HEK293 (cell line): Measurements from ENCODE around the gene C2orf76.

Experiments used
- CTCF ChIA-PET: fragments of 350-600 bp; formaldehyde crosslinking; extraction: SDS; loops from one replicate; lab custom pipeline; 2021; ENCODE audit warnings: antibody characterized with exemption; lab: Yijun Ruan, JAX
- POLR2A ChIA-PET: fragments of 300-600 bp; formaldehyde crosslinking; extraction: SDS; loops from one replicate; lab custom pipeline; 2020; ENCODE audit warnings: antibody characterized with exemption, inconsistent platforms; lab: Yijun Ruan, JAX
- H3K27ac ChIP-seq: fragments of 200-500 bp; sonication (Bioruptor generic); 2 replicates; pipeline ENCODE4 v1.5.1; 2014; ENCODE audit warnings: low read depth, low read length, control low read depth, inconsistent platforms; ENCODE audit errors: extremely low read depth
- H3K36me3 ChIP-seq, 2 experiments: fragments of 200-500 bp in 1 of 2; sonication (Bioruptor generic) in 1 of 2; 1 replicate in 1 of 2; 2 replicates in 1 of 2; pipeline ENCODE4 v1.5.1; 2014 to 2017; ENCODE audit warnings: inconsistent platforms in 2 of 2, low read length in 2 of 2; ENCODE audit not compliant: control insufficient read depth in 2 of 2, insufficient read depth in 1 of 2
- H3K4me1 ChIP-seq: fragments of 200-500 bp; sonication (Bioruptor generic); 2 replicates; pipeline ENCODE4 v1.5.1; 2014; ENCODE audit warnings: mild to moderate bottlenecking, low read length, inconsistent platforms; ENCODE audit not compliant: control insufficient read depth, insufficient read depth
- H3K4me3 ChIP-seq: 2 replicates; pipeline ENCODE4 v1.5.1; 2011; ENCODE audit warnings: low read depth, mild to moderate bottlenecking, control low read depth, low read length, moderate library complexity
- H3K9me3 ChIP-seq: fragments of 200-500 bp; sonication (Bioruptor generic); 2 replicates; pipeline ENCODE4 v1.5.1; 2014; ENCODE audit warnings: low read depth, low read length, inconsistent platforms; ENCODE audit not compliant: control insufficient read depth, insufficient read depth
- BCL11B ChIP-seq: fragments of 450-650 bp; formaldehyde crosslinking; IDR thresholded peaks from 2 replicates; pipeline ENCODE4 v1.5.1; 2016; ENCODE audit warnings: low read depth, missing biosample characterization, missing genetic modification characterization
- HOXA7 ChIP-seq: sonication (generic); formaldehyde crosslinking; IDR thresholded peaks from 2 replicates; pipeline ENCODE4 v1.8.1; 2022; ENCODE audit warnings: missing genetic modification reagents, borderline replicate concordance
- HOXD13 ChIP-seq: sonication (generic); formaldehyde crosslinking; IDR thresholded peaks from 2 replicates; pipeline ENCODE4 v1.8.0; 2022; ENCODE audit warnings: missing genetic modification reagents, borderline replicate concordance
- ZBTB48 ChIP-seq: fragments of 450-650 bp; formaldehyde crosslinking; IDR thresholded peaks from 2 replicates; pipeline ENCODE4 v1.5.1; 2016; ENCODE audit warnings: missing biosample characterization, missing genetic modification characterization
- ZNF112 ChIP-seq: fragments of 450-650 bp; formaldehyde crosslinking; IDR thresholded peaks from 2 replicates; pipeline ENCODE4 v1.5.0; 2017; ENCODE audit warnings: missing biosample characterization, missing genetic modification characterization
- ZNF211 ChIP-seq: fragments of 450-650 bp; formaldehyde crosslinking; IDR thresholded peaks from 2 replicates; pipeline ENCODE4 v1.5.1; 2016; ENCODE audit warnings: low read depth, missing biosample characterization, missing genetic modification characterization
- ZNF23 ChIP-seq: fragments of 450-650 bp; formaldehyde crosslinking; IDR thresholded peaks from 2 replicates; pipeline ENCODE4 v1.5.1; 2016; ENCODE audit warnings: missing biosample characterization, missing genetic modification characterization, borderline replicate concordance
- ZNF24 ChIP-seq: fragments of 450-650 bp; formaldehyde crosslinking; IDR thresholded peaks from 2 replicates; pipeline ENCODE4 v1.5.1; 2016; ENCODE audit warnings: missing biosample characterization, missing genetic modification characterization
- ZNF292 ChIP-seq: fragments of 450-650 bp; formaldehyde crosslinking; IDR thresholded peaks from 2 replicates; pipeline ENCODE4 v1.5.1; 2016; ENCODE audit warnings: low read depth, missing biosample characterization, missing genetic modification characterization, borderline replicate concordance
- ZNF366 ChIP-seq: fragments of 450-650 bp; formaldehyde crosslinking; conservative IDR thresholded peaks from 2 replicates; pipeline ENCODE4 v1.5.1; 2016; ENCODE audit warnings: missing biosample characterization, missing genetic modification characterization
- ZNF404 ChIP-seq: fragments of 450-650 bp; formaldehyde crosslinking; IDR thresholded peaks from 2 replicates; pipeline ENCODE4 v1.5.1; 2017; ENCODE audit warnings: missing biosample characterization, missing genetic modification characterization
- ZNF621 ChIP-seq: fragments of 450-650 bp; formaldehyde crosslinking; IDR thresholded peaks from 2 replicates; pipeline ENCODE4 v1.5.1; 2017; ENCODE audit warnings: missing biosample characterization, missing genetic modification characterization
- ZNF623 ChIP-seq: fragments of 450-650 bp; formaldehyde crosslinking; IDR thresholded peaks from 2 replicates; pipeline ENCODE4 v1.5.1; 2016; ENCODE audit warnings: missing biosample characterization, missing genetic modification characterization
- ZNF747 ChIP-seq: fragments of 450-650 bp; formaldehyde crosslinking; IDR thresholded peaks from 2 replicates; pipeline ENCODE4 v1.5.1; 2016; ENCODE audit warnings: missing biosample characterization, missing genetic modification characterization
- ZNF785 ChIP-seq: fragments of 450-650 bp; formaldehyde crosslinking; IDR thresholded peaks from 2 replicates; pipeline ENCODE4 v1.5.1; 2016; ENCODE audit warnings: missing biosample characterization, missing genetic modification characterization
- ZNF843 ChIP-seq: fragments of 450-650 bp; formaldehyde crosslinking; IDR thresholded peaks from 2 replicates; pipeline ENCODE4 v1.5.1; 2016; ENCODE audit warnings: missing biosample characterization, missing genetic modification characterization
- ZSCAN30 ChIP-seq: fragments of 450-650 bp; IDR thresholded peaks from 2 replicates; pipeline ENCODE4 v1.5.1; 2018; ENCODE audit warnings: missing biosample characterization, mild to moderate bottlenecking, missing genetic modification characterization, moderate library complexity
- TF ChIP-seq, protein P1 (sequence below): fragments of 450-650 bp; formaldehyde crosslinking; IDR thresholded peaks from 2 replicates; pipeline ENCODE4 v1.5.1; 2017; ENCODE audit warnings: missing biosample characterization, missing genetic modification characterization
- TF ChIP-seq, protein P2 (sequence below): fragments of 450-650 bp; formaldehyde crosslinking; IDR thresholded peaks from 2 replicates; pipeline ENCODE4 v1.5.1; 2016; ENCODE audit warnings: missing biosample characterization, missing genetic modification characterization
- TF ChIP-seq, protein P3 (sequence below): fragments of 450-650 bp; formaldehyde crosslinking; IDR thresholded peaks from 2 replicates; pipeline ENCODE4; 2016; ENCODE audit warnings: missing biosample characterization, missing genetic modification characterization
- TF ChIP-seq, protein P4 (sequence below): fragments of 450-650 bp; formaldehyde crosslinking; IDR thresholded peaks from 2 replicates; pipeline ENCODE4 v1.5.1; 2016; ENCODE audit warnings: missing biosample characterization, missing genetic modification characterization, borderline replicate concordance

The C2orf76 gene

DNA sequence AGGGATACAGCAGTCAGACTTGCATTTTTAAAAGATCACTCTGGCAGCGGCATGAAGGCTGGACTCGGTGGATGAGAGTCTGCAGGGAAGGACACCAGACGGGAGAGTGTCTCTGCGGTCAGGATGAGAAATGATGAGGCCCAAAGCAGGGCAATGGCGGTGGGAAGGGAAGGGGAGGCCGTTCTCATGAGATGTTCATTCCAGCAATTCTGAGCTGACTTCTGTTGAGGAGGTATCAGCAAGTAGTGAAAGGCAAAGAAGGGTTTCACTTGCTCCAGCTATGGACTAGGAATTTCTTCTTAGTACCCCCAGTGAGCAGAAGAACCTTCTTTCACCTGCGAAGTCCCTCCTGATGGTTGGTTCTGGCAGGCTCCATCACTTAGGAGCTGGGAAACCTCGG lies 80.0 kb downstream of the C2orf76 start:
- ChIA-PET CTCF (interaction anchor here (0.6 kb wide), 1 partner anchor 19 kb away, joined by 3 read pairs; no protein-coding TSS in a partner anchor), POLR2A (no interaction called here)
- Histone ChIP-seq H3K4me3 (no peak overlapping the region), H3K4me1 (no peaks in the 10 kb centered on the region), H3K9me3 (no peaks in the 10 kb centered on the region), H3K27ac (no peak overlapping the region), H3K36me3 (no peaks in the 10 kb centered on the region)
- TF ChIP-seq ZNF621 (tag by site-specific recombination) (no peak), HOXD13 (CRISPR knock-in tag) (no peak), BCL11B (tag by site-specific recombination) (no peak)

DNA sequence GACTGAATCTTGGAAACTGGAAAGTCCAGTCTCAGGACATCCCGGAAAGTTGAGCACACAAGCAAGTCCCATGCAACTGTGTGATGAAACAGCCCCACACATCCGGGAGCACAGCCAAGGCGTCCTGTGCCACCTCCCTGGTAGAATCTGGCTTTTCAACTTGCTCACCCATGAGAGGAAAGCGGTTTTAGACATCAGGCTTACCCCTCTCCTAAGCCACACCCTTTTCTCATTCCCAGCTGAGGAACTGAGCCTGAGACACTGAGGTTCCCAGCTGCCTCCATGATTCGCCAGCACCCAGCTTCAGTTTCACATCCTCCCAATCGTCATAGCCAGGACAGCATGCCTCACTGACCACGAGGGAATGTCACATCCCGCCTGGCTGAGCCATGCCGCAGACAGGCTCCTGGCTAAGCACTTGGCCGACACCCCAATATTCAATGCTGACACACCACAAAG lies 82.7 kb downstream of the C2orf76 start:
- no peaks in the 10 kb centered on the region for H3K36me3 ChIP-seq
- CTCF ChIA-PET, result interaction anchor here (1.0 kb wide), 1 partner anchor 428 kb away, joined by 3 read pairs; no protein-coding TSS in a partner anchor
- H3K27ac ChIP-seq, result no peak overlapping the region
- no peak overlapping the region for H3K4me3 ChIP-seq
- TF ChIP-seq ZNF747 (tag by site-specific recombination) (no peak), ZNF23 (tag by site-specific recombination) (no peak), ZNF24 (tag by site-specific recombination) (no peak), ZNF292 (tag by site-specific recombination) (no peak), ZNF112 (no peak), ZNF404 (tag by site-specific recombination) (no peak)
- TF ChIP-seq, protein P1, sequence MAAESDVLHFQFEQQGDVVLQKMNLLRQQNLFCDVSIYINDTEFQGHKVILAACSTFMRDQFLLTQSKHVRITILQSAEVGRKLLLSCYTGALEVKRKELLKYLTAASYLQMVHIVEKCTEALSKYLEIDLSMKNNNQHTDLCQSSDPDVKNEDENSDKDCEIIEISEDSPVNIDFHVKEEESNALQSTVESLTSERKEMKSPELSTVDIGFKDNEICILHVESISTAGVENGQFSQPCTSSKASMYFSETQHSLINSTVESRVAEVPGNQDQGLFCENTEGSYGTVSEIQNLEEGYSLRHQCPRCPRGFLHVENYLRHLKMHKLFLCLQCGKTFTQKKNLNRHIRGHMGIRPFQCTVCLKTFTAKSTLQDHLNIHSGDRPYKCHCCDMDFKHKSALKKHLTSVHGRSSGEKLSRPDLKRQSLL (tag by site-specific recombination), result no peak
- TF ChIP-seq, protein P2, sequence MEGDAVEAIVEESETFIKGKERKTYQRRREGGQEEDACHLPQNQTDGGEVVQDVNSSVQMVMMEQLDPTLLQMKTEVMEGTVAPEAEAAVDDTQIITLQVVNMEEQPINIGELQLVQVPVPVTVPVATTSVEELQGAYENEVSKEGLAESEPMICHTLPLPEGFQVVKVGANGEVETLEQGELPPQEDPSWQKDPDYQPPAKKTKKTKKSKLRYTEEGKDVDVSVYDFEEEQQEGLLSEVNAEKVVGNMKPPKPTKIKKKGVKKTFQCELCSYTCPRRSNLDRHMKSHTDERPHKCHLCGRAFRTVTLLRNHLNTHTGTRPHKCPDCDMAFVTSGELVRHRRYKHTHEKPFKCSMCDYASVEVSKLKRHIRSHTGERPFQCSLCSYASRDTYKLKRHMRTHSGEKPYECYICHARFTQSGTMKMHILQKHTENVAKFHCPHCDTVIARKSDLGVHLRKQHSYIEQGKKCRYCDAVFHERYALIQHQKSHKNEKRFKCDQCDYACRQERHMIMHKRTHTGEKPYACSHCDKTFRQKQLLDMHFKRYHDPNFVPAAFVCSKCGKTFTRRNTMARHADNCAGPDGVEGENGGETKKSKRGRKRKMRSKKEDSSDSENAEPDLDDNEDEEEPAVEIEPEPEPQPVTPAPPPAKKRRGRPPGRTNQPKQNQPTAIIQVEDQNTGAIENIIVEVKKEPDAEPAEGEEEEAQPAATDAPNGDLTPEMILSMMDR (tag by site-specific recombination), result no peak
- TF ChIP-seq, all 188 proteins: peak for 0
- POLR2A ChIA-PET, result no interaction called here
- Histone ChIP-seq H3K9me3 (no peaks in the 10 kb centered on the region), H3K4me1 (no peaks in the 10 kb centered on the region)

DNA sequence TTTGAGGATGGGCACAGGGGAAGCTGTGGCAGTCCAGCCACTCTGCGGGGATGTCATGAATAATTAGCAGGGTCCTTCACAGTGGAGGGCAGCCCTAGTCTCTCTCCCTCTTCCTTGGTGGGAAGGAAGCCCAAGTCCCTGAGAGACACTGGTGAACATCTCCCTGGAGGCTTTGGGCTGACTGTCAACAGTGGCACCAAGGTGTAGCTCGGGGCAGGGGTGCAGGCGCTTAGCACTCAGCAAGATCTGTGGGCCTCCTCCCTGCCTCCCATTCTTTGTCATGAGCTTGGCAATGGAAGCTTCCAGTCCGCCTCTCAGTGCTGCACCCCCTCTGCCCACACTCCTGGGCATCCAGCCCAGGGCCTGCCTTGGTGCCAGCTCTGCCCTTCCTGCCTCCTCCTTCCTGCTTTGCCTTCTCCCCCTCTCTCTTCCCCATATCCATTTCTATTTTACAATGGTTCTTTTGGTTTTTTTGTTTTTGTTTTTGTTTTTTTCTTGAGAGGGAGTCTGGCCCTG lies 83.6 kb downstream of the C2orf76 start:
- POLR2A ChIA-PET, result no interaction called here
- no peak for TF ChIP-seq ZNF24 (tag by site-specific recombination)
- TF ChIP-seq, protein P3, sequence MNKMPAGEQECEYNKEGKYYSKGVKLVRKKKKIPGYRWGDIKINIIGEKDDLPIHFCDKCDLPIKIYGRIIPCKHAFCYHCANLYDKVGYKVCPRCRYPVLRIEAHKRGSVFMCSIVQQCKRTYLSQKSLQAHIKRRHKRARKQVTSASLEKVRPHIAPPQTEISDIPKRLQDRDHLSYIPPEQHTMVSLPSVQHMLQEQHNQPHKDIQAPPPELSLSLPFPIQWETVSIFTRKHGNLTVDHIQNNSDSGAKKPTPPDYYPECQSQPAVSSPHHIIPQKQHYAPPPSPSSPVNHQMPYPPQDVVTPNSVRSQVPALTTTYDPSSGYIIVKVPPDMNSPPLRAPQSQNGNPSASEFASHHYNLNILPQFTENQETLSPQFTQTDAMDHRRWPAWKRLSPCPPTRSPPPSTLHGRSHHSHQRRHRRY (tag by site-specific recombination), result no peak
- no peak for TF ChIP-seq HOXD13 (CRISPR knock-in tag)
- no peak for TF ChIP-seq ZNF366
- TF ChIP-seq ZSCAN30 (tag by site-specific recombination), result no peak
- TF ChIP-seq ZBTB48 (tag by site-specific recombination), result no peak
- TF ChIP-seq ZNF292 (tag by site-specific recombination), result no peak
- no peak for TF ChIP-seq HOXA7
- TF ChIP-seq ZNF211 (tag by site-specific recombination), result no peak
- no peak for TF ChIP-seq ZNF785 (tag by site-specific recombination)
- TF ChIP-seq, protein P4, sequence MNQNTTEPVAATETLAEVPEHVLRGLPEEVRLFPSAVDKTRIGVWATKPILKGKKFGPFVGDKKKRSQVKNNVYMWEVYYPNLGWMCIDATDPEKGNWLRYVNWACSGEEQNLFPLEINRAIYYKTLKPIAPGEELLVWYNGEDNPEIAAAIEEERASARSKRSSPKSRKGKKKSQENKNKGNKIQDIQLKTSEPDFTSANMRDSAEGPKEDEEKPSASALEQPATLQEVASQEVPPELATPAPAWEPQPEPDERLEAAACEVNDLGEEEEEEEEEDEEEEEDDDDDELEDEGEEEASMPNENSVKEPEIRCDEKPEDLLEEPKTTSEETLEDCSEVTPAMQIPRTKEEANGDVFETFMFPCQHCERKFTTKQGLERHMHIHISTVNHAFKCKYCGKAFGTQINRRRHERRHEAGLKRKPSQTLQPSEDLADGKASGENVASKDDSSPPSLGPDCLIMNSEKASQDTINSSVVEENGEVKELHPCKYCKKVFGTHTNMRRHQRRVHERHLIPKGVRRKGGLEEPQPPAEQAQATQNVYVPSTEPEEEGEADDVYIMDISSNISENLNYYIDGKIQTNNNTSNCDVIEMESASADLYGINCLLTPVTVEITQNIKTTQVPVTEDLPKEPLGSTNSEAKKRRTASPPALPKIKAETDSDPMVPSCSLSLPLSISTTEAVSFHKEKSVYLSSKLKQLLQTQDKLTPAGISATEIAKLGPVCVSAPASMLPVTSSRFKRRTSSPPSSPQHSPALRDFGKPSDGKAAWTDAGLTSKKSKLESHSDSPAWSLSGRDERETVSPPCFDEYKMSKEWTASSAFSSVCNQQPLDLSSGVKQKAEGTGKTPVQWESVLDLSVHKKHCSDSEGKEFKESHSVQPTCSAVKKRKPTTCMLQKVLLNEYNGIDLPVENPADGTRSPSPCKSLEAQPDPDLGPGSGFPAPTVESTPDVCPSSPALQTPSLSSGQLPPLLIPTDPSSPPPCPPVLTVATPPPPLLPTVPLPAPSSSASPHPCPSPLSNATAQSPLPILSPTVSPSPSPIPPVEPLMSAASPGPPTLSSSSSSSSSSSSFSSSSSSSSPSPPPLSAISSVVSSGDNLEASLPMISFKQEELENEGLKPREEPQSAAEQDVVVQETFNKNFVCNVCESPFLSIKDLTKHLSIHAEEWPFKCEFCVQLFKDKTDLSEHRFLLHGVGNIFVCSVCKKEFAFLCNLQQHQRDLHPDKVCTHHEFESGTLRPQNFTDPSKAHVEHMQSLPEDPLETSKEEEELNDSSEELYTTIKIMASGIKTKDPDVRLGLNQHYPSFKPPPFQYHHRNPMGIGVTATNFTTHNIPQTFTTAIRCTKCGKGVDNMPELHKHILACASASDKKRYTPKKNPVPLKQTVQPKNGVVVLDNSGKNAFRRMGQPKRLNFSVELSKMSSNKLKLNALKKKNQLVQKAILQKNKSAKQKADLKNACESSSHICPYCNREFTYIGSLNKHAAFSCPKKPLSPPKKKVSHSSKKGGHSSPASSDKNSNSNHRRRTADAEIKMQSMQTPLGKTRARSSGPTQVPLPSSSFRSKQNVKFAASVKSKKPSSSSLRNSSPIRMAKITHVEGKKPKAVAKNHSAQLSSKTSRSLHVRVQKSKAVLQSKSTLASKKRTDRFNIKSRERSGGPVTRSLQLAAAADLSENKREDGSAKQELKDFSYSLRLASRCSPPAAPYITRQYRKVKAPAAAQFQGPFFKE, result no peak
- TF ChIP-seq ZNF843 (tag by site-specific recombination), result no peak
- TF ChIP-seq ZNF623, result no peak
- TF ChIP-seq, all 188 proteins: peak for 0

More for the DNA sequence above, 83.6 kb downstream of the C2orf76 start:
- Histone ChIP-seq H3K4me1 (no peaks in the 10 kb centered on the region), H3K27ac (no peak overlapping the region), H3K36me3 (no peaks in the 10 kb centered on the region), H3K4me3 (no peak overlapping the region), H3K9me3 (no peaks in the 10 kb centered on the region)
- CTCF ChIA-PET, result interaction anchor here (0.8 to 1.6 kb wide), 3 partner anchors 17 to 254 kb away, joined by 4 to 5 read pairs (median 4); no protein-coding TSS in a partner anchor
